Esophagus squamous epithelium (tissue), 5 donors: ENCODE results near the gene CNTROB. TPM values are rescaled to one million over a fixed set of nuclear protein-coding genes. Genes with fewer than 3 reads are reported as not detected.

ENCODE experiments used
- DNase-seq: peaks from one replicate; lab custom pipeline; 2025; lab: John Stamatoyannopoulos, UW
- H3K27ac ChIP-seq, 4 donors: fragments of 200-600 bp; sonication (generic); one replicate each; pipeline ENCODE4 v1.5.1; 2016 to 2019; ENCODE audit warnings: mild to moderate bottlenecking in 1 of 4
- H3K27me3 ChIP-seq, 4 donors: fragments of 200-600 bp; sonication (generic); 1 replicate in 3 of 4; 2 replicates in 1 of 4; pipeline versions ENCODE4 v1.5.1 to v1.6.0; 2017 to 2021; ENCODE audit warnings: antibody characterized with exemption in 1 of 4
- H3K36me3 ChIP-seq, 3 donors: fragments of 200-600 bp; sonication (generic); one replicate each; pipeline ENCODE4 v1.5.1; 2016 to 2019
- H3K4me1 ChIP-seq, 3 donors: fragments of 200-600 bp; sonication (generic); one replicate each; pipeline ENCODE4 v1.5.1; 2017 to 2019
- H3K4me3 ChIP-seq, 4 donors: fragments of 200-600 bp; sonication (generic); 1 replicate in 3 of 4; 2 replicates in 1 of 4; pipeline ENCODE4 v1.5.1; 2016 to 2019; ENCODE audit warnings: mild to moderate bottlenecking in 2 of 4, moderate library complexity in 1 of 4
- H3K9me3 ChIP-seq, 3 donors: fragments of 200-600 bp; sonication (generic); one replicate each; pipeline ENCODE4 v1.5.1; 2016 to 2019
- POLR2A ChIP-seq, 4 donors: fragments of 450-650 bp; IDR thresholded peaks; one replicate each; pipeline ENCODE4 v1.6.1; 2017; ENCODE audit warnings: antibody characterized with exemption in 4 of 4, mild to moderate bottlenecking in 4 of 4, moderate library complexity in 3 of 4
- WGBS, 2 donors: methylation state at CpG; one replicate each; pipeline ENCODE4 v1.1.5; 2018; 5-methylcytosine and 5-hydroxymethylcytosine counted together
- intact Hi-C: fragments of 100-400 bp; cut with DNase I; formaldehyde crosslinking; loops from one replicate; pipeline ENCODE4 v1.15.0; 2022
- total RNA-seq, 4 donors: library from RNA; depleted of rRNA; stranded (reverse); fragments of >200 nt; gene quantifications; one replicate each; pipeline ENCODE4 v1.1.0, GENCODE V29; 2016
- TF ChIP-seq, protein P1 (sequence below), 6 experiments: fragments of 450-650 bp in 4 of 6; fragments of 200-600 bp in 2 of 6; sonication (generic) in 2 of 6; IDR thresholded peaks; one replicate each; pipeline ENCODE4 v1.5.1; 2016 to 2019; ENCODE audit warnings: antibody characterized with exemption in 6 of 6, mild to moderate bottlenecking in 4 of 6, moderate library complexity in 4 of 6
- donor health status: DM: yes; HTN: yes; CAD: no.

CNTROB gene
- total RNA-seq, 4 donors from 2014 or later: 12.4 to 21.4 (median 13.5) TPM

GRCh38 chr17:7989781-7990655 is 58.0 kb downstream of the CNTROB start:
- 7 to 8% methylated on average over 19 to 25 of the region's 59 CpGs for WGBS, 2 donors
- intact Hi-C loops: loop anchor here (5.0 to 10.0 kb wide), 4 partner anchors 55 to 245 kb away; no protein-coding TSS in a partner anchor
- Histone ChIP-seq H3K9me3 (no peaks in the 10 kb centered on the region), H3K27ac (peak overlapping the region; percentile 63 to 85 (median 81)), H3K4me3 (peak overlapping the region; percentile 47 to 84 (median 68)), H3K4me1 (peaks cover 0 to 20% (median 5%) of the 10 kb centered on the region in 3 donors), H3K36me3 (no peaks in the 10 kb centered on the region), H3K27me3 (peaks cover 0 to 20% (median 0%) of the 10 kb centered on the region in 4 donors)
- no peak for TF ChIP-seq POLR2A (IDR thresholded peaks at IDR 0.05)
- TF ChIP-seq, protein P1, sequence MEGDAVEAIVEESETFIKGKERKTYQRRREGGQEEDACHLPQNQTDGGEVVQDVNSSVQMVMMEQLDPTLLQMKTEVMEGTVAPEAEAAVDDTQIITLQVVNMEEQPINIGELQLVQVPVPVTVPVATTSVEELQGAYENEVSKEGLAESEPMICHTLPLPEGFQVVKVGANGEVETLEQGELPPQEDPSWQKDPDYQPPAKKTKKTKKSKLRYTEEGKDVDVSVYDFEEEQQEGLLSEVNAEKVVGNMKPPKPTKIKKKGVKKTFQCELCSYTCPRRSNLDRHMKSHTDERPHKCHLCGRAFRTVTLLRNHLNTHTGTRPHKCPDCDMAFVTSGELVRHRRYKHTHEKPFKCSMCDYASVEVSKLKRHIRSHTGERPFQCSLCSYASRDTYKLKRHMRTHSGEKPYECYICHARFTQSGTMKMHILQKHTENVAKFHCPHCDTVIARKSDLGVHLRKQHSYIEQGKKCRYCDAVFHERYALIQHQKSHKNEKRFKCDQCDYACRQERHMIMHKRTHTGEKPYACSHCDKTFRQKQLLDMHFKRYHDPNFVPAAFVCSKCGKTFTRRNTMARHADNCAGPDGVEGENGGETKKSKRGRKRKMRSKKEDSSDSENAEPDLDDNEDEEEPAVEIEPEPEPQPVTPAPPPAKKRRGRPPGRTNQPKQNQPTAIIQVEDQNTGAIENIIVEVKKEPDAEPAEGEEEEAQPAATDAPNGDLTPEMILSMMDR (IDR thresholded peaks at IDR 0.05): peak; percentile 93 to 99 (median 96)
- peak; percentile 23 for DNase-seq

- no peaks in the 10 kb centered on the region for H3K36me3 ChIP-seq
- peaks cover 0 to 13% (median 0%) of the 10 kb centered on the region in 4 donors for H3K27me3 ChIP-seq
- no peaks in the 10 kb centered on the region for H3K9me3 ChIP-seq
- intact Hi-C loops: loop anchor here (5.0 to 10.0 kb wide), 2 partner anchors 52 to 130 kb away; no protein-coding TSS in a partner anchor
- 77 to 100% methylated on average over 1 to 2 of the region's 2 CpGs for WGBS, 2 donors
- no peak for DNase-seq
- no peak overlapping the region for H3K27ac ChIP-seq
- no peak overlapping the region for H3K4me3 ChIP-seq
- H3K4me1 ChIP-seq: peaks cover 0 to 26% (median 5%) of the 10 kb centered on the region in 3 donors
- TF ChIP-seq, protein P1 (IDR thresholded peaks at IDR 0.05): no peak
- no peak for TF ChIP-seq POLR2A (IDR thresholded peaks at IDR 0.05)
Observed at GRCh38 chr17:7992516-7992915, 60.5 kb downstream of the CNTROB start.

GRCh38 chr17:7992924-7993323 is 60.9 kb downstream of the CNTROB start:
- DNase-seq: no peak
- no peak for TF ChIP-seq POLR2A (IDR thresholded peaks at IDR 0.05)
- TF ChIP-seq, protein P1 (IDR thresholded peaks at IDR 0.05): no peak
- H3K4me3 ChIP-seq: no peak overlapping the region
- intact Hi-C loops: loop anchor here (5.0 to 10.0 kb wide), 2 partner anchors 52 to 131 kb away; no protein-coding TSS in a partner anchor
- peaks cover 0 to 14% (median 0%) of the 10 kb centered on the region in 4 donors for H3K27me3 ChIP-seq
- no peak overlapping the region for H3K27ac ChIP-seq
- 50 to 52% methylated on average over 3 of the region's 3 CpGs for WGBS, 2 donors
- H3K4me1 ChIP-seq: peaks cover 0 to 26% (median 5%) of the 10 kb centered on the region in 3 donors
- H3K36me3 ChIP-seq: no peaks in the 10 kb centered on the region
- no peaks in the 10 kb centered on the region for H3K9me3 ChIP-seq

DNA sequence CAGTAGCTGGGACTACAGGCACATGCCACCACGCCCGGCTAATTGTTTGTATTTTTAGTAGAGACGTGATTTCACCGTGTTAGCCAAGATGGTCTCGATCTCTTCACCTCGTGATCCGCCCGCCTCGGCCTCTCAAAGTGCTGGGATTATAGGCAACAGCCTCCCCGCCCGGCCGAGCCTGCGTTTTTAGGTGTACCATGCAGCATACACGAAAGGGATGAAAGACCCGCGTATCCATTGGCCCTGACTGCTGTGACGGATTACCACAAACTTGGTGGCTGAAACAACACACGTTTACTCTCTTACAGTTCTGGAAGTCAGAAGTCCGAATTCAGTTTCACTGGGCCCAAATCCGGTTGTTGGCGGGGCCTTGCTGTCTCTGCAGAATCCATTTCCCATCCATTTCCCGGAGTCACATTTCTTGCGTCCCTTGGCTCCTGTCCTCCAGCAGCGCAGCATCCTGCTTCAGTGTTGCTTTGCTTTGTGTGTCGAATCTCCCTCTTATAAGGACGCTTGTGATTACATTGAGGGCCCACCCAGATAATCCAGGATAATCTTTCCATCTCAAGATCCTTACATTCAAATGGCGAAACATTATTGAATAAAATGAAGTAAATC is 62.1 kb downstream of the CNTROB start:
- 85 to 87% methylated on average over 27 of the region's 27 CpGs for WGBS, 2 donors
- no peak overlapping the region for H3K27ac ChIP-seq

More for the DNA sequence above, 62.1 kb downstream of the CNTROB start:
- no peak for DNase-seq
- Histone ChIP-seq H3K9me3 (no peaks in the 10 kb centered on the region), H3K4me3 (no peak overlapping the region), H3K36me3 (no peaks in the 10 kb centered on the region), H3K4me1 (peaks cover 0 to 22% (median 5%) of the 10 kb centered on the region in 3 donors), H3K27me3 (peaks cover 0 to 25% (median 0%) of the 10 kb centered on the region in 4 donors)
- TF ChIP-seq POLR2A (IDR thresholded peaks at IDR 0.05): no peak
- TF ChIP-seq, protein P1 (IDR thresholded peaks at IDR 0.05): no peak
- intact Hi-C loops: loop anchor here (5.0 to 10.0 kb wide), 2 partner anchors 51 to 132 kb away; no protein-coding TSS in a partner anchor
